Measurements from ENCODE around the gene MOSMO. TPM values are rescaled to one million over a fixed set of nuclear protein-coding genes. Genes with fewer than 3 reads are reported as not detected.
A peak's percentile ranks its signal among the peaks of the same experiment; 100 is the strongest.

MOSMO gene
- total and polyA plus RNA-seq, 2 of the 4 experiments (the other 2 are of a cell fraction) = 10.5 to 16.0 TPM

GRCh38 chr16:22018559-22018958 is 10.6 kb downstream of the MOSMO start:
- intact Hi-C loops (cut with micrococcal nuclease) (no loop called here), dilution Hi-C loops (cut with HindIII; ENCODE audit: low sequenced_read_pairs, unreplicated experiment) (no loop called here), in situ Hi-C loops (cut with MboI; ENCODE audit: low sequenced_read_pairs) (no loop called here)
- Histone ChIP-seq H2BK15ac (ENCODE audit: low read depth, low read length) (no peak overlapping the region), H2BK20ac (ENCODE audit: low read depth, low read length) (no peak overlapping the region), H4K91ac (ENCODE audit: insufficient read depth, low read depth, low read length) (no peak overlapping the region), H3K4me3 (ENCODE audit: insufficient read depth, low read depth, low read length) (no peak overlapping the region), H3K4me2 (ENCODE audit: low read depth, low read length) (no peak overlapping the region), H3K27me3 (ENCODE audit: control insufficient read depth, insufficient read depth, low read length) (no peaks in the 10 kb centered on the region), H2AK5ac (ENCODE audit: low read depth, low read length) (no peak overlapping the region), H3K4ac (ENCODE audit: low read depth, low read length) (no peak overlapping the region), H4K5ac (ENCODE audit: low read depth, low read length) (no peak overlapping the region), H3K27ac (ENCODE audit: insufficient read depth, low read length) (no peak overlapping the region), H3K9ac (ENCODE audit: low read depth, low read length) (no peak overlapping the region), H3K4me1 (ENCODE audit: control insufficient read depth, insufficient read depth, low read length) (peaks cover 5% of the 10 kb centered on the region), H2BK120ac (ENCODE audit: low read depth, low read length) (no peak overlapping the region), H3K79me1 (ENCODE audit: low read depth in 1 of 2, low read length in 2 of 2) (peaks cover 31 to 53% of the 10 kb centered on the region in 2 experiments), H2BK5ac (ENCODE audit: low read depth, low read length, poor library complexity, severe bottlenecking) (no peak overlapping the region), H2AK9ac (replicated peaks; ENCODE audit: low read depth, low read length, poor library complexity) (no peak overlapping the region), H3K14ac (replicated peaks; ENCODE audit: low read depth, low read length) (no peak overlapping the region), H3K23ac (ENCODE audit: low read depth, low read length) (no peak overlapping the region), H3K9me3 (ENCODE audit: control insufficient read depth, insufficient read depth, low read length) (no peaks in the 10 kb centered on the region), H3K36me3 (ENCODE audit: control insufficient read depth, insufficient read depth, low read length) (no peaks in the 10 kb centered on the region), H4K20me1 (ENCODE audit: insufficient read depth, low read length) (peaks cover 29% of the 10 kb centered on the region; the same call in 1 of the 2 replicates), H3K9me1 (ENCODE audit: insufficient read depth, low read length) (peaks cover 10% of the 10 kb centered on the region), H2AFZ (replicated peaks; ENCODE audit: low read length, poor library complexity) (no peak overlapping the region), H3K18ac (ENCODE audit: low read depth, low read length) (no peak overlapping the region), H3K56ac (ENCODE audit: extremely low read depth, insufficient read depth, low read length) (no peak overlapping the region), H4K8ac (ENCODE audit: low read depth in 2 of 2, low read length in 2 of 2) (no peak overlapping the region)
- BruUV-seq (replicated peaks) = no TSS peak
- ATAC-seq (ENCODE audit: low read depth) = no peak; the same call in 1 of the 2 replicates
- no CpG with 5 or more reads among the region's 1 CpG for WGBS, 2 experiments (ENCODE audit: extremely low coverage in 2 of 2, insufficient read length in 1 of 2)
- DNase-seq = peak; percentile 44
- POLR2A ChIA-PET (ENCODE audit: unreplicated experiment) = interaction anchor here (0.5 to 0.7 kb wide), 2 partner anchors 10 to 1490 kb away, joined by 3 read pairs; no protein-coding TSS in a partner anchor
- TF ChIP-seq CEBPB (IDR thresholded peaks at IDR 0.05; ENCODE audit: low read depth, low read length) (peak; percentile 22; the same call in 1 of the 2 replicates), ELK1 (IDR thresholded peaks at IDR 0.05; ENCODE audit: borderline replicate concordance, low read depth, low read length) (no peak), POLR2A (IDR thresholded peaks at IDR 0.05; ENCODE audit: low read depth, low read length) (no peak)
- CTCF ChIA-PET = interaction anchor here (2.2 kb wide), 1 partner anchor 282 kb away, joined by 8 read pairs; no protein-coding TSS in a partner anchor
